ENCODE measurements around the gene TNF.

TNF gene

DNA sequence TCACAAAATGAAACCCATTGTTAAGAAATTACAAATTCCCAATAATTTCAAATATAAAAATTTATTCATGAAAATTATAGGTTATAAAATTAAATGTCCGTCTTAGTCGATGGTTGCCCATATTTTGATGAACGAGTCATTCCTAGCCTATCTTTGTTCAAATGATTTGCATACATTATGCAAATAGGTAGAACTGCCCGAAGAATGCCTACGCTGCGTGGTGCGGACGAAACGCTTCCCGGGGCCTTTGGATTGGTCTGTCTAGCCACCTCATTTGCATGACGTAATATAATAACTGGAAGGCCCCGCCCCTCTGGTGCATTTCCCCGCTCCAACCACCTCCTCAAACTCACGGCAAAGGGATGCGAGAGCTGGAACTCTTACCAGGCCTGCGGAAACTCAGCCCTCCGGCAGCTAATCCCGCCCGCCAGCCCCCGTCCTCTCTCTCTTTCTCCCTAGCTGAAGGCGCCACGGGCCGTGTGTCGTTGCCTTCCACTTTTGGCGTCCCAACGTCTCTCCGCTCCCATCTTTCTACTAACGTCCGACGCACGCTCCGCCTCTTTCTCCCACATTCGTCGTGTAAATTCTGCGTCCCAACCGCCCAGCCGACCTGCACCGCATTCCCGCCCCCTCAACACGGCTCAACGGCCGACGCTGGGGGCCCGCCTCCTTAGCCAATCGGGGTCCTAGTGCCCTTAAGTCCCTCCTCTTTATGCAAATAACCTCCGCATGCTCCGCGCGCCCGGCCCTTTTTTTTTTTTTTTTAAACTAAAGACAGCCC is 44.6 kb downstream of the TNF start:
- DNase-seq (ENCODE audit: low spot score) (peak; percentile 98), ATAC-seq (ENCODE audit: low read depth) (peak; percentile 82)
- Histone ChIP-seq H3K27ac (ENCODE audit: poor library complexity, severe bottlenecking) (peak overlapping the region; percentile 89), H3K9me3 (ENCODE audit: severe bottlenecking) (no peaks in the 10 kb centered on the region), H3K4me3 (ENCODE audit: severe bottlenecking) (peak overlapping the region; percentile 58), H3K27me3 (ENCODE audit: insufficient read depth, poor library complexity, severe bottlenecking) (no peaks in the 10 kb centered on the region), H3K4me1 (ENCODE audit: insufficient read depth, poor library complexity, severe bottlenecking) (peaks cover 12% of the 10 kb centered on the region), H3K36me3 (ENCODE audit: low read depth) (peaks cover 37% of the 10 kb centered on the region)
- TF ChIP-seq, protein P1, sequence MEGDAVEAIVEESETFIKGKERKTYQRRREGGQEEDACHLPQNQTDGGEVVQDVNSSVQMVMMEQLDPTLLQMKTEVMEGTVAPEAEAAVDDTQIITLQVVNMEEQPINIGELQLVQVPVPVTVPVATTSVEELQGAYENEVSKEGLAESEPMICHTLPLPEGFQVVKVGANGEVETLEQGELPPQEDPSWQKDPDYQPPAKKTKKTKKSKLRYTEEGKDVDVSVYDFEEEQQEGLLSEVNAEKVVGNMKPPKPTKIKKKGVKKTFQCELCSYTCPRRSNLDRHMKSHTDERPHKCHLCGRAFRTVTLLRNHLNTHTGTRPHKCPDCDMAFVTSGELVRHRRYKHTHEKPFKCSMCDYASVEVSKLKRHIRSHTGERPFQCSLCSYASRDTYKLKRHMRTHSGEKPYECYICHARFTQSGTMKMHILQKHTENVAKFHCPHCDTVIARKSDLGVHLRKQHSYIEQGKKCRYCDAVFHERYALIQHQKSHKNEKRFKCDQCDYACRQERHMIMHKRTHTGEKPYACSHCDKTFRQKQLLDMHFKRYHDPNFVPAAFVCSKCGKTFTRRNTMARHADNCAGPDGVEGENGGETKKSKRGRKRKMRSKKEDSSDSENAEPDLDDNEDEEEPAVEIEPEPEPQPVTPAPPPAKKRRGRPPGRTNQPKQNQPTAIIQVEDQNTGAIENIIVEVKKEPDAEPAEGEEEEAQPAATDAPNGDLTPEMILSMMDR (IDR thresholded peaks at IDR 0.05; ENCODE audit: poor library complexity, severe bottlenecking), result no peak

GRCh38 chr6:31620586-31621319 is 45.4 kb downstream of the TNF start, which contains the start of gene PRRC2A:
Gene PRRC2A (plus strand): TSS chr6:31620715. CDS start chr6:31622790, 2,075 bp downstream.
- H3K4me1 ChIP-seq (ENCODE audit: insufficient read depth, poor library complexity, severe bottlenecking), result peaks cover 12% of the 10 kb centered on the region
- H3K27ac ChIP-seq (ENCODE audit: poor library complexity, severe bottlenecking), result peak within 1 kb of the TSS; percentile 89
- peak within 1 kb of the TSS; percentile 84 for H3K4me3 ChIP-seq (ENCODE audit: severe bottlenecking)
- peak; percentile 73 for ATAC-seq (ENCODE audit: low read depth)
- no peaks in the 10 kb centered on the region for H3K27me3 ChIP-seq (ENCODE audit: insufficient read depth, poor library complexity, severe bottlenecking)
- H3K9me3 ChIP-seq (ENCODE audit: severe bottlenecking), result no peaks in the 10 kb centered on the region
- TF ChIP-seq, protein P1 (IDR thresholded peaks at IDR 0.05; ENCODE audit: poor library complexity, severe bottlenecking), result no peak
- DNase-seq (ENCODE audit: low spot score), result peak; percentile 93
- H3K36me3 ChIP-seq (ENCODE audit: low read depth), result peaks cover 44% of the 10 kb centered on the region

GRCh38 chr6:31621320-31621939 is 46.1 kb downstream of the TNF start:
- ATAC-seq (ENCODE audit: low read depth) (no peak), DNase-seq (ENCODE audit: low spot score) (no peak)
- Histone ChIP-seq H3K4me3 (ENCODE audit: severe bottlenecking) (peak overlapping the region; percentile 84), H3K9me3 (ENCODE audit: severe bottlenecking) (no peaks in the 10 kb centered on the region), H3K27me3 (ENCODE audit: insufficient read depth, poor library complexity, severe bottlenecking) (no peaks in the 10 kb centered on the region), H3K27ac (ENCODE audit: poor library complexity, severe bottlenecking) (peak overlapping the region; percentile 89), H3K36me3 (ENCODE audit: low read depth) (peaks cover 51% of the 10 kb centered on the region), H3K4me1 (ENCODE audit: insufficient read depth, poor library complexity, severe bottlenecking) (peaks cover 12% of the 10 kb centered on the region)
- TF ChIP-seq, protein P1 (IDR thresholded peaks at IDR 0.05; ENCODE audit: poor library complexity, severe bottlenecking), result no peak

DNA sequence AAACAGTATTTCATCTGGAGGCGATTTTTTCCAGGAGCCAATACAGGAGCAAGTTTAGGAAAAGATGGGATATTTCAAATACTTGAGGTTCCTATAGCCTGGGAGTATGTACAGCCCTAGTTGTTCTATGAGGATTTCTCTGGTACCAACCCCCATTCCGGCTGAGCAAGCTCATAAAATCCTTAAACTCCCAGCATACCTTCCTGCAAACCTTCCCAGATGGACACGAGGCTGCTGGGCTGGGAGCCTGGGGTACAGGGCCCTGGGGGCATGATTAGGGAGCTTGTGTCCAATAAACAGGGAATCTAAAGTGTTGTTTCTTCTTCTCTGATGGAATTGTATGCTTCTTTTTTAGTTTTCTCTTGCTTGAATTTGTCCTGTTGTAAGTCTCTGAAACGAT is 46.6 kb downstream of the TNF start:
- peaks cover 57% of the 10 kb centered on the region for H3K36me3 ChIP-seq (ENCODE audit: low read depth)
- TF ChIP-seq, protein P1 (IDR thresholded peaks at IDR 0.05; ENCODE audit: poor library complexity, severe bottlenecking), result no peak
- DNase-seq (ENCODE audit: low spot score), result no peak

More for the DNA sequence above, 46.6 kb downstream of the TNF start:
- Histone ChIP-seq H3K4me1 (ENCODE audit: insufficient read depth, poor library complexity, severe bottlenecking) (peaks cover 12% of the 10 kb centered on the region), H3K9me3 (ENCODE audit: severe bottlenecking) (no peaks in the 10 kb centered on the region), H3K27ac (ENCODE audit: poor library complexity, severe bottlenecking) (peak overlapping the region; percentile 89), H3K4me3 (ENCODE audit: severe bottlenecking) (peak overlapping the region; percentile 84), H3K27me3 (ENCODE audit: insufficient read depth, poor library complexity, severe bottlenecking) (no peaks in the 10 kb centered on the region)
- no peak for ATAC-seq (ENCODE audit: low read depth)
